22Rv1 (cell line): Measurements from ENCODE around the gene OSM.

Source experiments
- ZFX ChIP-seq: fragments of 450-650 bp; IDR thresholded peaks from 2 replicates; pipeline ENCODE4 v1.6.1; 2017; ENCODE audit warnings: antibody characterized with exemption, borderline replicate concordance
- TF ChIP-seq, protein P1 (sequence below): fragments of 450-650 bp; IDR thresholded peaks from 2 replicates; pipeline ENCODE4 v1.5.1; 2017; ENCODE audit warnings: mild to moderate bottlenecking

GRCh38 chr22:30248484-30248883, 18.2 kb downstream of the OSM start:
- TF ChIP-seq, protein P1, sequence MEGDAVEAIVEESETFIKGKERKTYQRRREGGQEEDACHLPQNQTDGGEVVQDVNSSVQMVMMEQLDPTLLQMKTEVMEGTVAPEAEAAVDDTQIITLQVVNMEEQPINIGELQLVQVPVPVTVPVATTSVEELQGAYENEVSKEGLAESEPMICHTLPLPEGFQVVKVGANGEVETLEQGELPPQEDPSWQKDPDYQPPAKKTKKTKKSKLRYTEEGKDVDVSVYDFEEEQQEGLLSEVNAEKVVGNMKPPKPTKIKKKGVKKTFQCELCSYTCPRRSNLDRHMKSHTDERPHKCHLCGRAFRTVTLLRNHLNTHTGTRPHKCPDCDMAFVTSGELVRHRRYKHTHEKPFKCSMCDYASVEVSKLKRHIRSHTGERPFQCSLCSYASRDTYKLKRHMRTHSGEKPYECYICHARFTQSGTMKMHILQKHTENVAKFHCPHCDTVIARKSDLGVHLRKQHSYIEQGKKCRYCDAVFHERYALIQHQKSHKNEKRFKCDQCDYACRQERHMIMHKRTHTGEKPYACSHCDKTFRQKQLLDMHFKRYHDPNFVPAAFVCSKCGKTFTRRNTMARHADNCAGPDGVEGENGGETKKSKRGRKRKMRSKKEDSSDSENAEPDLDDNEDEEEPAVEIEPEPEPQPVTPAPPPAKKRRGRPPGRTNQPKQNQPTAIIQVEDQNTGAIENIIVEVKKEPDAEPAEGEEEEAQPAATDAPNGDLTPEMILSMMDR: no peak
- no peak for TF ChIP-seq ZFX
